GDM1 (cell line): ENCODE results near the gene FOXP3.

ENCODE experiments used
- DNase-seq: peaks from one replicate; lab custom pipeline; 2025; lab: John Stamatoyannopoulos, UW

The FOXP3 gene

GRCh38 chrX:49249616-49250015, 14.9 kb downstream of the FOXP3 start:
- DNase-seq = no peak

DNA sequence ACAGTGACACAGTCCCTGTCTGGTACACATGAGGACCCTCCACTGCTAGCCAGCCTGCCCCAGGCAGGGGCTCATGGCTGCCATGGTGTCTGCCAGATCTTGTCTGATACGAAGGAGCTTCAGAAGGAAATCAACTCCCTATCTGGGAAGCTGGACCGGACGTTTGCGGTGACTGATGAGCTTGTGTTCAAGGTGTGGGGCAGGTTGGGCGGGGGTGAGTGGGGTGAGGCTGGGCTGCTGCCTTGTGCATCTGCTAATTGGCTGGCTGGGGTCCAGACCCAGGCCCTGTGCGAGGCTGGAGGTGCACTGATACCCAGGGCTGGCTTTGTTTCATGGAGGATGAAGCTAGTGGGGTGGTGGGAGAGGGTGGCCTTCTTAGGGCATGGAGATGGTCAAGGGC, 15.4 kb downstream of the FOXP3 start:
- no peak for DNase-seq

DNA sequence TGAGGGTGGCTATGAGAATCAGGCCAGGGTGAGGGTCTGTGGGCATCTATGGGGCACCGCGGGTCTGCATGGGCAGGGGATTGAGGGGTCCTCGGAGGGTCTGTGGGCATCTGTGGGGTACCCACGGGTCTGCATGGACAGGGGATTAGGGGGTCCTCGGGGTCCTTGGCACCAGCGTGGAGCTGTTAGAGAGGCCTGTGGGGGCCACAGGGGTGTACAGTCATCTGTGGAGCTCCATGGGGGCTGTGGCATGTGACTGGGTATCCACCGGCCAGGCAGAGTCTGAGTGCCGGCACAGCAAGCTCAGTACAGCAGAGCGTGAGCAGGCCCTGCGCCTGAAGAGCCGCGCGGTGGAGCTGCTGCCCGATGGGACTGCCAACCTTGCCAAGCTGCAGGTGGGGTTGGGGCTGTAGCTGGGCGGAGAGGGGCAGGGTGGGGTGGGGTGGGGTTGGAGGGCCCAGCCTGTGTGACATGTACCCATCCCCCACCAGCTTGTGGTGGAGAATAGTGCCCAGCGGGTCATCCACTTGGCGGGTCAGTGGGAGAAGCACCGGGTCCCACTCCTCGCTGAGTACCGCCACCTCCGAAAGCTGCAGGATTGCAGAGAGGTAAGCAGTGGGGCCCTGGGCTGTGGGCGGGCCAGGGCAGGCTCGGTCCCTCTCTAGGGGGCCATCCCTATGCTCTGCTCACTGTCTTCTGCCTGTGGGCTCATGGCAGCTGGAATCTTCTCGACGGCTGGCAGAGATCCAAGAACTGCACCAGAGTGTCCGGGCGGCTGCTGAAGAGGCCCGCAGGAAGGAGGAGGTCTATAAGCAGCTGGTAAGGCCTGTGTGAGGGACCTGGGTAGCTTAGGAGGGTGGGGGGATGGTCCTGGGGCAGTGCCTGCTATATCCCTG, 16.3 kb downstream of the FOXP3 start:
- DNase-seq = no peak

DNA sequence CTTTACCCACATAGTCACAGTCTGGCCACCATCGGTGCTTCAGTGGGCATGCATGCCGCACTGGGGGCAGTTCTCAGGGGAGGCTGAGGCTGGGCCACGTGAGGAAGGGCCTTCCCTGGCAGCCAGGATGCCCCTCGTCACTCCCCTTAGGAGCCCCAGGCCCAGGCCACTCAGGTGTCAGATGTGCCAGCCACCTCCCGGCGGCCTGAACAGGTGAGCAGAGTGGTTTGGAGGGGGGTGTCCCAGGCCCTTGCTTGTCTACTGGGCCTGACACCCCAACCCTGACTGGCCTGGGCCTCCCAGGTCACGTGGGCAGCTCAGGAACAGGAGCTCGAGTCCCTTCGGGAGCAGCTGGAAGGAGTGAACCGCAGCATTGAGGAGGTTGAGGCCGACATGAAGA, 17.2 kb downstream of the FOXP3 start:
- DNase-seq = no peak

- no peak for DNase-seq
Measured at GRCh38 chrX:49246541-49246940, 18.0 kb downstream of the FOXP3 start.

- DNase-seq = no peak
Measured at GRCh38 chrX:49244207-49244606, 20.3 kb downstream of the FOXP3 start.

DNA sequence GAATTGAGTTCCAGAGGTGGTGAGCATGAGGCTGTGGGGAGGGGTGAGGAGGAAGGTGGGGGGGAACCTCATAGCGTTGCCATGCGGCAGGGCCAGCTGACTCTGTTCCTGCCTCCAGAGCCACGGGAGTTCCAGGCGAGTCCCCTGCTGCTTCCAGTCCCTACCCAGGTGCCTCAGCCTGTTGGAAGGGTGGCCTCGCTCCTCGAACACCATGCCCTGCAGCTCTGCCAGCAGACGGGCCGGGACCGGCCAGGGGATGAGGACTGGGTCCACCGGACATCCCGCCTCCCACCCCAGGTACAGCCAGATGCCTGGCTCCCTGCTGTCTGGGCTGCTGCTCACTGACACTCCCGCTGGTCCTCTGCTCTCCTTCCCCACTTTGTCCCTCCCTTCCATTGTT, 21.3 kb downstream of the FOXP3 start:
- DNase-seq = no peak

GRCh38 chrX:49242545-49243066, 21.9 kb downstream of the FOXP3 start:
- DNase-seq = no peak

- DNase-seq = no peak
Measured at GRCh38 chrX:49238735-49239134, 25.8 kb downstream of the FOXP3 start.

GRCh38 chrX:49237060-49237459, 27.4 kb downstream of the FOXP3 start:
- peak; percentile 51 for DNase-seq

- no peak for DNase-seq
Measured at GRCh38 chrX:49233887-49234555, 30.5 kb downstream of the FOXP3 start.

DNA sequence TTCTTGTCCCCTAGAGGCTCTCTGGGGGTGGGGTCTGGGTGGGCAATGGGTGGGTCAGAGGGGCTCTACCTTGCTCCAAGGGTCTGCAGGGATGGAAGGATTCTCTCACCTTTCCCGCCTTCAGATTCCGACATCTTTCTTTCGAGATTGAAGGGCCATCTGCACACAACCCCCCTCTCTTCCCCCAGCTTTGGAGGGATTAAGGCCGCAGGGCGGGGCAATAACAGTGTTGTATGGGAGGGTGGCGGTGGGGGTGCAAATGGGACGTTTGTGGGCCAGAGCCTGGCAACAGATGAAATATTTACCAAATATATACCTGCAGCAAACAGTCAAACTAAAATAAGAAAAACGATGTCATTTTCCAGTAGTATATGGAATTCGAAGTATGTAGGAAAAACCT, 31.3 kb downstream of the FOXP3 start, which contains the start of gene CACNA1F:
Gene CACNA1F, minus strand, starts transcription at position 165 of the 400 bp plus-strand sequence. Its CDS starts 31 bp downstream, at position 134.
- no peak for DNase-seq

- DNase-seq = no peak
Measured at GRCh38 chrX:49232525-49232924, 32.0 kb downstream of the FOXP3 start.

GRCh38 chrX:49231333-49232000, 33.0 kb downstream of the FOXP3 start:
- DNase-seq = no peak

DNA sequence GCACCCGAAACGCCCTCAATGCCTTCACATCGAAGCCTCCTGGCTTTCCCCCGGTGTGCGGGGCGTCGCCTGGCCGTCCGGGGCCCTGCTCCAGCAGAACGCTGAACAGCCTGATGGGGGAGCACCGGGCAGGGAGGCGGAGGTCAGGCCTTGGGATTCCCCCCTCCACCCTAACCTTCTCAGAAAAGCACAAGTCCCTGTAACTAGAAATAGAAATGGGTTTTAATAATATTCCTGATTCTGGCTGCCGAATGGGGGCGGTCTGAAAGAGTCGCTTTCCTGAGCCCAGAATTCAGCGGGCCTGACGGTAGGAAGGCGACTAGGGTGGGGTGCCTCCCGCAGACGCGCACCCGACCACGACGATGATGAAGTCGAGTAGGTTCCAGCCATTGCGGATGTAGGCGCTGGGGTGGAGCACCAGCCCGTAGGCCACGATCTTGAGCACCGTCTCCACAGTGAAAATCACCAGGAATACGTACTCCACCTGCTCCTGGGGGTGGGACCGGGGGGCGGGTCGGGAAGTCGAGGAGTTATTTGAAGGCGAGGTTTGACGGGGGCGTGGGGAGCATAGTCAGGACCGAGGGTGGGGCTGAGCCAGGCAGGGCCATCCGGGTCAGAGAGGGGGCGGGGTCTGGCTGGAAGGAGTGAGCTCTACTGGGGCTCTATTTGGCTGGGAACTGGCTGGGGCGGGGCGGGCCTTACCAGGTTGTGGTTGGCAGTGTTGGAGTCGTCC, 33.8 kb downstream of the FOXP3 start:
- DNase-seq = no peak

GRCh38 chrX:49228185-49228584, 36.3 kb downstream of the FOXP3 start:
- DNase-seq = no peak

- DNase-seq = no peak
Measured at GRCh38 chrX:49227726-49228125, 36.8 kb downstream of the FOXP3 start.

DNA sequence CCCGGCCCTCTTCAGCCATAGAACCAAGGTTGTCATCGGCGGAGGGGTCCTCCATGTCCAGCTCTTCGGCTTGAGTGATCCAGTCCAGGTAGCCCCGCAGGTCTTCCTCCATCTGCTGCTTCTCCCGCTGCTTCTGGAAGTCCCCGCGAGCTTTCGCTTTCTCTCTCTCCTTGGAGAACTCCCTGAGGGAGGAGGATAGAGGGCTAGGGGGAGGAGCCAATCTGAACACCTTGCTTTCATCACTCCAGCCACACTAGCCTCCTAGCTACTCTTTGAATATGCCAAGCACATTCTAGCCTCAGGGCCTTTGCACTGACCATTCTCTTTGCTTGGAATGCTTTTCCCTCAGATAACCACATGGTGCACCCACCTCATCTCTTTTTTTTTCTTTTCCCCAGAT, 37.6 kb downstream of the FOXP3 start:
- no peak for DNase-seq

GRCh38 chrX:49225858-49226257, 38.7 kb downstream of the FOXP3 start:
- DNase-seq = no peak

GRCh38 chrX:49221868-49222267, 42.6 kb downstream of the FOXP3 start:
- DNase-seq = no peak

DNA sequence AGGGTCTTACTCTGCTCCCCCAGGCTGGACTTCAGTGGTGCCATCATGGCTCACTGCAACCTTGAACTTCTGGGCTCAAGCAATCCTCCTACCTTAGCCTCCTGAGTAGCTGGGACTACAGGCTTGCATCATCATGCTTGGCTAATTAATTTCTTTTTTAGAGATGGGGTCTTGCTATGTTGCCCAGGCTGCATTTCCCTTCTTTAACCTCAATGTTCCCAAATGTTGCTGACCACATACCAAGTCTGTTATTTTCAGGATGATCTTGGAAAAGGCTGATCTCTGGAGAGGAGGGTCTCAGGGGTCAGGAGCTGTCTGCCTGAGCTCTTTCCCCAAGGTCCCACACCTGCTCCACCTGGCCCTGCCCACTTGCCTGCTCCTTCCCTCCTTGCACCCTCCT, 44.4 kb downstream of the FOXP3 start:
- DNase-seq = no peak

DNA sequence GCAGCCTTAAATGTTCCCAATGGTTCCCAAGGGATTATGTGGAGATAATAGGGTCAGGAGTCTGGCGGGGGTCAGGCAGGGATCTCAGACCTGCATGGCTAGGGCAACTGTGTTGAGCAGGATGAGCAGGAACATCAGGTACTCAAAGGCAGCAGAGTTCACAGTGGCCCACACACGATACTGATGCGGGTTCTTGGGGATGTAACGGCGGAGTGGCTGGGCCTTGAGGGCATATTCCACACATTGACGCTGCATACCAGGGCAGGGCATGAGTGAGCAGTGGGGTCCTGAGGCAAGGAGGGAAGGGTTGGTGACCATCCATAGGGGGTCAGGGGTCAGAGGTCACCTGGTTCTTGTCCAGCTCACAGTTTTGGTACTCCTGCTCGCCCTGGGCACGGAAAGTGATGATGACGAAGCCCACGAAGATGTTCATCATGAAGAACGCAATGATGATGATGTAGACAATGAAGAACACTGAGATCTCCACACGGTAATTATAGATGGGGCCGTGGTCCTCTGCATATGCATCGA, 49.4 kb downstream of the FOXP3 start:
- DNase-seq = no peak
